Peyer's patch (tissue), 4 donors: ENCODE data around the gene SLC2A10. TPM values are rescaled to one million over a fixed set of nuclear protein-coding genes. Genes with fewer than 3 reads are reported as not detected.

Source experiments
- DNase-seq, 3 donors: peaks; one replicate each; pipeline ENCODE4 v3.0.0-alpha.2; 2017 to 2019
- H3K27ac ChIP-seq, 4 donors: fragments of 200-600 bp; sonication (generic); one replicate each; pipeline ENCODE4 v1.5.1; 2016 to 2019
- H3K27me3 ChIP-seq, 2 donors: fragments of 200-600 bp; sonication (generic); one replicate each; pipeline ENCODE4 v1.5.1; 2019
- H3K36me3 ChIP-seq, 3 donors: fragments of 200-600 bp; sonication (generic); one replicate each; pipeline ENCODE4 v1.5.1; 2016 to 2019
- H3K4me1 ChIP-seq, 4 donors: fragments of 200-600 bp; sonication (generic); one replicate each; pipeline ENCODE4 v1.5.1; 2016 to 2019
- H3K4me3 ChIP-seq, 4 donors: fragments of 200-600 bp; sonication (generic); 1 replicate in 3 of 4; 2 replicates in 1 of 4; pipeline ENCODE4 v1.5.1; 2016 to 2019; ENCODE audit warnings: mild to moderate bottlenecking in 1 of 4
- H3K9me3 ChIP-seq, 4 donors: fragments of 200-600 bp; sonication (generic); one replicate each; pipeline ENCODE4 v1.5.1; 2016 to 2019; ENCODE audit warnings: mild to moderate bottlenecking in 1 of 4
- POLR2A ChIP-seq, 2 donors: fragments of 450-650 bp; IDR thresholded peaks; one replicate each; pipeline ENCODE4 v1.5.1; 2017; ENCODE audit warnings: antibody characterized with exemption in 2 of 2, mild to moderate bottlenecking in 2 of 2, moderate library complexity in 2 of 2
- total RNA-seq, 4 donors: library from RNA; depleted of rRNA; stranded (reverse); fragments of >200 nt; gene quantifications; one replicate each; pipeline ENCODE4 v1.1.0, GENCODE V29; 2016
- TF ChIP-seq, protein P1 (sequence below), 6 experiments: fragments of 450-650 bp in 4 of 6; fragments of 200-600 bp in 2 of 6; sonication (generic) in 1 of 6; IDR thresholded peaks; one replicate each; pipeline ENCODE4 v1.5.1; 2017 to 2019; ENCODE audit warnings: antibody characterized with exemption in 6 of 6, mild to moderate bottlenecking in 3 of 6, moderate library complexity in 1 of 6

SLC2A10 gene
- total RNA-seq, 4 donors from 2014 or later = 8.3 to 19.0 (median 15.4) TPM

DNA sequence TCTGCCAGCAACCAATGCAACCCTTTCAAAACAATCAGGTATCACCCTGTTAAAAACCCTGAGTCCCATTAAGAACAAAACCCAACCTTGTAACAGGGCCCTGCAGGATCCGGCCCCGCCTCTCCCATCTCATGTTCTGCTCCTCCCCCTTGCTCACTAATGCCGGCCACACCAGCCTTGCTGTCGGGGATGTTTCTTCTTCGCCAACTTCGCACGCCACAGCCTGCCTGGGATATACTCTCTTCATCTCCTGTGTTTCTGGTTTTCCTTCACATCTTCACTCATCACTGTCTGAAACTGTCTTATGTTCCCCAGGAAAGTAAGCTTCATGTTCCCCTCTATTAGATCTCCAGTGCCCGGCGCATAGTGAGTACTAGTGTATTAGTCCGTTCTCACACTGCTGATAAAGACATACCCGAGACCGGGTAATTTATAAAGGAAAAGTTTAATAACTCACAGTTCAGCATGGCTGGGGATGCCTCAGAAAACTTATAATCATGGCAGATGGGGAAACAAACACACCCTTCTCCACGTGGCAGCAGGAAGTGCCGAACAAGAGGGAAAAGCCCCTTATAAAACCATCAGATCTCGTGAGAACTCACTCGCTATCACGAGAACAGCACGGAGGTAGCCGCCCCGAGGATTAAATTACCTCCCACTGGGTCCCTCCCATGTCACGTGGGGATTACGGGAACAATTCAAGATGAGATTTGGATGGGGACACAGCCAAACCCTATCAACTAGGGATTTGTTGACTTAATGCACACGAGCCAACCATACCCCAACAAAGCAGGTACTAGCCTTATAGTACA lies 25.3 kb upstream of the SLC2A10 start:
- Histone ChIP-seq H3K4me3 (peak overlapping the region in 2 of 4 donors; percentile 6 to 10), H3K9me3 (no peaks in the 10 kb centered on the region), H3K36me3 (peaks cover 0 to 23% (median 0%) of the 10 kb centered on the region in 3 donors), H3K27me3 (no peaks in the 10 kb centered on the region), H3K27ac (no peak overlapping the region), H3K4me1 (peaks cover 0 to 34% (median 5%) of the 10 kb centered on the region in 4 donors)
- TF ChIP-seq POLR2A (IDR thresholded peaks at IDR 0.05) = no peak
- TF ChIP-seq, protein P1, sequence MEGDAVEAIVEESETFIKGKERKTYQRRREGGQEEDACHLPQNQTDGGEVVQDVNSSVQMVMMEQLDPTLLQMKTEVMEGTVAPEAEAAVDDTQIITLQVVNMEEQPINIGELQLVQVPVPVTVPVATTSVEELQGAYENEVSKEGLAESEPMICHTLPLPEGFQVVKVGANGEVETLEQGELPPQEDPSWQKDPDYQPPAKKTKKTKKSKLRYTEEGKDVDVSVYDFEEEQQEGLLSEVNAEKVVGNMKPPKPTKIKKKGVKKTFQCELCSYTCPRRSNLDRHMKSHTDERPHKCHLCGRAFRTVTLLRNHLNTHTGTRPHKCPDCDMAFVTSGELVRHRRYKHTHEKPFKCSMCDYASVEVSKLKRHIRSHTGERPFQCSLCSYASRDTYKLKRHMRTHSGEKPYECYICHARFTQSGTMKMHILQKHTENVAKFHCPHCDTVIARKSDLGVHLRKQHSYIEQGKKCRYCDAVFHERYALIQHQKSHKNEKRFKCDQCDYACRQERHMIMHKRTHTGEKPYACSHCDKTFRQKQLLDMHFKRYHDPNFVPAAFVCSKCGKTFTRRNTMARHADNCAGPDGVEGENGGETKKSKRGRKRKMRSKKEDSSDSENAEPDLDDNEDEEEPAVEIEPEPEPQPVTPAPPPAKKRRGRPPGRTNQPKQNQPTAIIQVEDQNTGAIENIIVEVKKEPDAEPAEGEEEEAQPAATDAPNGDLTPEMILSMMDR (IDR thresholded peaks at IDR 0.05) = no peak
- no peak for DNase-seq

DNA sequence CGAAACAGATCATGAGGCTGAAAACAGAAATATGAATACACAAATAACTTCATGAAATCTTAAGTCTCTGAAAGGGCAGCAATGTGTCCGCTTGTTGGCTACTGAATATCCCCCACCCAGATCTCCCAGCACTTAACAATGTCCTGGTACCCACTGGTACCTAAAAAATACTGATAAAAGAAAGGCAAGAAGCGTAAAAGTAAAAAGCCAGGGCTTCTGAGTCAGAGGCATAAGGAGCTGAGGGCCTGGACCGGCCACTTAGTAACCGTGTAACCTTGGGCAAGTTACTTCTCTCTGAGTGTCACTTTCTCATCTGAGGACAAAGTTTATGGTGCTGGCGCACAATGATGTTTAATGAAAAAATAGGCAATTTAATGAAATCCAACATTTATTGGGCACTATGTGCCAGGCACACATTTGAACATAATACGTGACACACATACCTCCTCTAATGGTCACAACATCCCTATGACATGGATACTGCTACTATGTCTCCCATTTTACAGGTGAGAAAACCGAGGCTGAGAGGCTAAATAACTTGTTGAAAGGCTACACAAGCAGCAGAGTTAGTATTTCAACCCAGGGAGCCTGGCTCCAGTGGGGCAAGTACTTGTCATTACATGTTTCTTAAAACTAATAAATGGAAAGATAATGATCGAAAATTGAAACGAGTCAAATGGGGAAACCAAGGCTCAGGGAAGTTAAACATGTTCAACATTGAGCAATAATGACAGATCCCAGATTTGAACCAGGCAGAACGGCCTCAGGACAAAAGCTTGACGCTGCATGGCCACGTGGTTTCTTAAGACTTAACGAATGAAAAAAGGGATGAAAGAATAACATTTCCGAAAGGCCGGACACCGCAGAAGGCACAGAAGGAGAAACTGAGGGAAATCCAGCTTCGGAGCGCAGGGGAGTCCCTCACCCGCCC lies 21.0 kb upstream of the SLC2A10 start:
- Histone ChIP-seq H3K36me3 (peaks cover 0 to 23% (median 0%) of the 10 kb centered on the region in 3 donors), H3K4me1 (peaks cover 0 to 25% (median 5%) of the 10 kb centered on the region in 4 donors), H3K9me3 (no peaks in the 10 kb centered on the region), H3K4me3 (peak overlapping the region; percentile 67 to 91 (median 82)), H3K27me3 (no peaks in the 10 kb centered on the region), H3K27ac (peak overlapping the region; percentile 84 to 95 (median 92))
- TF ChIP-seq, protein P1 (IDR thresholded peaks at IDR 0.05) = no peak
- TF ChIP-seq POLR2A (IDR thresholded peaks at IDR 0.05) = no peak
- DNase-seq = no peak

DNA sequence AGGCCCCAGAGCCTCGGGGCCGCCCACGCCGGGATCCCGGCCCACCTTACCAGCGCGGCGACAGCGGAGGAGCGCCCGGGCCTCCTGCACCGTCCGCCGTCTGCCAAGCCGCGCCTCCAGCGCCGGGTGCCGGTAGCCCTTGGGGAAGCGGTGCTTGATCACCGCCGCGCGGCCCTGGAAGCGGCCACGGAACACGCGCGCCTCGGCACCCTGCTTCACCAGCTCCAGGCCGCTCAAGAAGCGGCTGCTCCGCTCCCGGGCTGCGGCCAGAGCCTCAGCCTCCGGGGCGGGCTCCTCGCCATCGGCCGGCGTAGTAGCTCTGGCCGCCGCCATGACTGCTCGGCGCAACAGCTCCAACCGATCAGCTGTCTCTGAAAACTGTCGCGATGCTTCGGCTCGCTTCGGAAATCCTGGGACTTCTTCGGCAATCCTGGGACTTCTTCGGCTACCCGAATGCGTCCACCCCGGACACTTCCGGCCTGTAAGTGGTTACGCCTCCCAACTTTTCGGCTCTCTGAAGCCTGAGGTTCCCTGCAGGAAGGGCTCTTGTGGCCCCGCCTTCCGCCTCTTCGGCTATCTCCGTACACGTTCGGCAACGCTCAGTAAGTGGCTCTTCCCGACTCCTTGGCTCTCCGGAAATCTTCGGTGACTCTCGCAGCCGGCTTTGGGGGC lies 20.2 kb upstream of the SLC2A10 start, which contains the start of gene TP53RK:
Gene TP53RK (minus strand): TSS at position 363 of the 672 bp plus-strand sequence. CDS start 30 bp downstream, at position 333.
- Histone ChIP-seq H3K27ac (peak within 1 kb of the TSS; percentile 84 to 95 (median 92)), H3K4me1 (peaks cover 0 to 19% (median 5%) of the 10 kb centered on the region in 4 donors), H3K27me3 (no peaks in the 10 kb centered on the region), H3K4me3 (peak within 1 kb of the TSS; percentile 67 to 91 (median 82)), H3K36me3 (peaks cover 0 to 23% (median 0%) of the 10 kb centered on the region in 3 donors), H3K9me3 (no peaks in the 10 kb centered on the region)
- TF ChIP-seq, protein P1 (IDR thresholded peaks at IDR 0.05) = peak in 5 of 6 experiments; percentile 39 to 67 (median 65)
- peak; percentile 60 to 93 for TF ChIP-seq POLR2A (IDR thresholded peaks at IDR 0.05)
- DNase-seq = peak; percentile 97 to 100 (median 98)

DNA sequence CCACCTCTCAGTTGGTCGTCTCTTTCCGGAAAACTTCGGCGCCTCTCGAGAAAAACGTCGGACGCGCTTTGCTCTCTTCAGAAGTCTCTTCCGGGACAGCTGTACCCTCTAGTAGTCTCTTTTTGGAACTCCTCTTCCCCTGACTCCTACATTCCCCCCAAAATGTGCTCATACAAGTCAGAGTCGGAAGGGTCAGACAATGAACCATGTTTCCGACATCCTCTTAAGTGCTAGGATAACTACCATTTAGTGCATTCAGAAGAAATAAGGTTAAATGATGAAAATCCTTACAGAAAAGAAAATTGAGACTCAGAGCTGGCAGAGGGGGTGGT lies 19.7 kb upstream of the SLC2A10 start:
- Histone ChIP-seq H3K4me1 (peaks cover 0 to 19% (median 5%) of the 10 kb centered on the region in 4 donors), H3K27me3 (no peaks in the 10 kb centered on the region), H3K27ac (peak overlapping the region; percentile 84 to 95 (median 92)), H3K4me3 (peak overlapping the region; percentile 67 to 91 (median 82)), H3K36me3 (peaks cover 0 to 23% (median 0%) of the 10 kb centered on the region in 3 donors), H3K9me3 (no peaks in the 10 kb centered on the region)
- no peak for TF ChIP-seq POLR2A (IDR thresholded peaks at IDR 0.05)
- TF ChIP-seq, protein P1 (IDR thresholded peaks at IDR 0.05) = no peak
- no peak for DNase-seq
